ENCODE results near the gene GARNL3.

GARNL3 gene

GRCh38 chr9:127415141-127415540 lies 150.6 kb downstream of the GARNL3 start:
- H3K36me3 Mint-ChIP-seq (ENCODE audit: low read depth) = no peaks in the 10 kb centered on the region
- no peak overlapping the region for H3K27ac Mint-ChIP-seq
- H3K9me3 Mint-ChIP-seq = no peaks in the 10 kb centered on the region
- no peak for DNase-seq
- H3K27me3 Mint-ChIP-seq = peaks cover 36% of the 10 kb centered on the region
- no peak overlapping the region for H3K4me3 Mint-ChIP-seq
- H3K4me1 Mint-ChIP-seq (ENCODE audit: low read depth) = peaks cover 1% of the 10 kb centered on the region

- Mint-ChIP-seq H3K9me3 (no peaks in the 10 kb centered on the region), H3K27me3 (peaks cover 36% of the 10 kb centered on the region)
Measured at GRCh38 chr9:127415657-127416056, 151.1 kb downstream of the GARNL3 start.

GRCh38 chr9:127417131-127418036 lies 152.8 kb downstream of the GARNL3 start:
- DNase-seq = no peak
- Mint-ChIP-seq H3K27ac (no peak overlapping the region), H3K9me3 (no peaks in the 10 kb centered on the region), H3K36me3 (ENCODE audit: low read depth) (no peaks in the 10 kb centered on the region), H3K27me3 (peaks cover 23% of the 10 kb centered on the region), H3K4me1 (ENCODE audit: low read depth) (peaks cover 2% of the 10 kb centered on the region), H3K4me3 (no peak overlapping the region)

More at GRCh38 chr9:127415657-127416056, 151.1 kb downstream of the GARNL3 start:
- H3K36me3 Mint-ChIP-seq (ENCODE audit: low read depth) = no peaks in the 10 kb centered on the region
- no peak for DNase-seq
- H3K27ac Mint-ChIP-seq = no peak overlapping the region
- no peak overlapping the region for H3K4me3 Mint-ChIP-seq
- peaks cover 1% of the 10 kb centered on the region for H3K4me1 Mint-ChIP-seq (ENCODE audit: low read depth)

- H3K36me3 Mint-ChIP-seq (ENCODE audit: low read depth) = no peaks in the 10 kb centered on the region
- peaks cover 22% of the 10 kb centered on the region for H3K27me3 Mint-ChIP-seq
- no peak overlapping the region for H3K4me3 Mint-ChIP-seq
- peak; percentile 64 for DNase-seq
- H3K4me1 Mint-ChIP-seq (ENCODE audit: low read depth) = peaks cover 9% of the 10 kb centered on the region
- H3K9me3 Mint-ChIP-seq = no peaks in the 10 kb centered on the region
- H3K27ac Mint-ChIP-seq = no peak overlapping the region
Measured at GRCh38 chr9:127418037-127418471, 153.5 kb downstream of the GARNL3 start.

- Mint-ChIP-seq H3K4me1 (ENCODE audit: low read depth) (peaks cover 19% of the 10 kb centered on the region), H3K27me3 (peaks cover 14% of the 10 kb centered on the region), H3K36me3 (ENCODE audit: low read depth) (peaks cover 13% of the 10 kb centered on the region), H3K9me3 (no peaks in the 10 kb centered on the region), H3K27ac (no peak overlapping the region), H3K4me3 (no peak overlapping the region)
- DNase-seq = no peak
Measured at GRCh38 chr9:127419348-127419747, 154.8 kb downstream of the GARNL3 start.

- Mint-ChIP-seq H3K4me1 (ENCODE audit: low read depth) (peaks cover 31% of the 10 kb centered on the region), H3K27ac (no peak overlapping the region), H3K36me3 (ENCODE audit: low read depth) (peaks cover 29% of the 10 kb centered on the region), H3K4me3 (no peak overlapping the region), H3K27me3 (peaks cover 5% of the 10 kb centered on the region), H3K9me3 (no peaks in the 10 kb centered on the region)
- DNase-seq = no peak
Measured at GRCh38 chr9:127421057-127421456, 156.5 kb downstream of the GARNL3 start.

- DNase-seq = no peak
- Mint-ChIP-seq H3K4me1 (ENCODE audit: low read depth) (peaks cover 41% of the 10 kb centered on the region), H3K9me3 (no peaks in the 10 kb centered on the region), H3K36me3 (ENCODE audit: low read depth) (peaks cover 39% of the 10 kb centered on the region), H3K4me3 (no peak overlapping the region), H3K27ac (no peak overlapping the region), H3K27me3 (no peaks in the 10 kb centered on the region)
Measured at GRCh38 chr9:127422133-127422782, 157.7 kb downstream of the GARNL3 start.

- peaks cover 44% of the 10 kb centered on the region for H3K4me1 Mint-ChIP-seq (ENCODE audit: low read depth)
- H3K27me3 Mint-ChIP-seq = no peaks in the 10 kb centered on the region
- peak overlapping the region; percentile 99 for H3K4me3 Mint-ChIP-seq
- DNase-seq = no peak
- H3K27ac Mint-ChIP-seq = peak overlapping the region; percentile 100
- peaks cover 44% of the 10 kb centered on the region for H3K36me3 Mint-ChIP-seq (ENCODE audit: low read depth)
- no peaks in the 10 kb centered on the region for H3K9me3 Mint-ChIP-seq
Measured at GRCh38 chr9:127422787-127423186, 158.2 kb downstream of the GARNL3 start.

- Mint-ChIP-seq H3K4me1 (ENCODE audit: low read depth) (peaks cover 51% of the 10 kb centered on the region), H3K4me3 (peak overlapping the region; percentile 99), H3K27ac (peak overlapping the region; percentile 100), H3K27me3 (no peaks in the 10 kb centered on the region), H3K9me3 (no peaks in the 10 kb centered on the region), H3K36me3 (ENCODE audit: low read depth) (peaks cover 51% of the 10 kb centered on the region)
- DNase-seq = no peak
Measured at GRCh38 chr9:127423476-127423933, 158.9 kb downstream of the GARNL3 start.

- Mint-ChIP-seq H3K27me3 (no peaks in the 10 kb centered on the region), H3K36me3 (ENCODE audit: low read depth) (peaks cover 57% of the 10 kb centered on the region), H3K4me3 (peak within 1 kb of the TSS; percentile 99), H3K4me1 (ENCODE audit: low read depth) (peaks cover 56% of the 10 kb centered on the region), H3K9me3 (no peaks in the 10 kb centered on the region), H3K27ac (peak within 1 kb of the TSS; percentile 100)
- peak; percentile 95 for DNase-seq
Measured at GRCh38 chr9:127423934-127424675, 159.5 kb downstream of the GARNL3 start, which contains the start of gene ZNF79. ZNF79 (plus strand) TSS chr9:127424382; CDS start chr9:127424788, 406 bp downstream.

- Mint-ChIP-seq H3K9me3 (no peaks in the 10 kb centered on the region), H3K27ac (peak overlapping the region; percentile 100), H3K4me3 (peak overlapping the region; percentile 99), H3K36me3 (ENCODE audit: low read depth) (peaks cover 62% of the 10 kb centered on the region), H3K27me3 (no peaks in the 10 kb centered on the region), H3K4me1 (ENCODE audit: low read depth) (peaks cover 56% of the 10 kb centered on the region)
- no peak for DNase-seq
Measured at GRCh38 chr9:127424676-127424999, 160.1 kb downstream of the GARNL3 start.

- Mint-ChIP-seq H3K27ac (peak overlapping the region; percentile 100), H3K9me3 (no peaks in the 10 kb centered on the region), H3K36me3 (ENCODE audit: low read depth) (peaks cover 82% of the 10 kb centered on the region), H3K4me1 (ENCODE audit: low read depth) (peaks cover 69% of the 10 kb centered on the region), H3K27me3 (no peaks in the 10 kb centered on the region), H3K4me3 (peak overlapping the region; percentile 99)
- DNase-seq = no peak
Measured at GRCh38 chr9:127426756-127427155, 162.2 kb downstream of the GARNL3 start.

GRCh38 chr9:127428348-127428747 lies 163.8 kb downstream of the GARNL3 start:
- peak overlapping the region; percentile 48 for H3K4me3 Mint-ChIP-seq

GRCh38 chr9:127430415-127430814 lies 165.8 kb downstream of the GARNL3 start:
- Mint-ChIP-seq H3K9me3 (no peaks in the 10 kb centered on the region), H3K27ac (peak overlapping the region; percentile 1), H3K36me3 (ENCODE audit: low read depth) (peaks cover 90% of the 10 kb centered on the region), H3K27me3 (no peaks in the 10 kb centered on the region), H3K4me3 (no peak overlapping the region), H3K4me1 (ENCODE audit: low read depth) (peaks cover 51% of the 10 kb centered on the region)
- no peak for DNase-seq

More at GRCh38 chr9:127428348-127428747, 163.8 kb downstream of the GARNL3 start:
- Mint-ChIP-seq H3K27ac (peak overlapping the region; percentile 57), H3K9me3 (no peaks in the 10 kb centered on the region), H3K4me1 (ENCODE audit: low read depth) (peaks cover 63% of the 10 kb centered on the region), H3K27me3 (no peaks in the 10 kb centered on the region), H3K36me3 (ENCODE audit: low read depth) (peaks cover 90% of the 10 kb centered on the region)
- DNase-seq = no peak

Measured in activated T-cell treated with anti-CD3 and anti-CD28 coated beads, Interleukin-2, amount 50 U/mL, for 24 hours (primary cell).